HG03521 (cell line): Measurements from ENCODE around the gene SACS.
"Not testable (repeated sequence)": the region's sequence is repeated elsewhere in the genome, so short reads cannot be mapped to it uniquely, and the experiment has no call there.

Source experiments
- ATAC-seq: cut with Tn5 transposase; IDR thresholded peaks from one replicate; pipeline ENCODE4 v1.9.1; 2021; ENCODE audit warnings: mild to moderate bottlenecking, moderate library complexity; ENCODE audit not compliant: unreplicated experiment

Gene SACS

GRCh38 chr13:23456437-23457210 lies 23.1 kb upstream of the SACS start:
- no peak for ATAC-seq

- no peak for ATAC-seq
These were observed 22.1 kb upstream of the SACS start for GRCh38 chr13:23455401-23456185.

GRCh38 chr13:23453132-23453531 lies 19.6 kb upstream of the SACS start:
- no peak for ATAC-seq

GRCh38 chr13:23450340-23451046 lies 17.0 kb upstream of the SACS start:
- no peak for ATAC-seq

- ATAC-seq = no peak
These were observed 16.1 kb upstream of the SACS start for GRCh38 chr13:23449398-23450162.

GRCh38 chr13:23447927-23448326 lies 14.4 kb upstream of the SACS start:
- ATAC-seq = no peak

- no peak for ATAC-seq
These were observed 12.3 kb upstream of the SACS start for GRCh38 chr13:23445794-23446193.

- ATAC-seq = no peak
These were observed 10.4 kb upstream of the SACS start for GRCh38 chr13:23443878-23444277.

- ATAC-seq = no peak
These were observed 9.6 kb upstream of the SACS start for GRCh38 chr13:23443110-23443509.

- ATAC-seq = no peak
These were observed 7.5 kb upstream of the SACS start for GRCh38 chr13:23440821-23441618.

GRCh38 chr13:23440324-23440723 lies 6.8 kb upstream of the SACS start:
- not testable (repeated sequence) for ATAC-seq

GRCh38 chr13:23437916-23438315 lies 4.4 kb upstream of the SACS start:
- ATAC-seq = no peak

- ATAC-seq = no peak
These were observed 3.2 kb upstream of the SACS start for GRCh38 chr13:23436680-23437079.

- no peak for ATAC-seq
These were observed 989 bp upstream of the SACS start for GRCh38 chr13:23434491-23434890.

GRCh38 chr13:23432626-23433025 lies 876 bp downstream of the SACS start:
- no peak for ATAC-seq

- no peak for ATAC-seq
These were observed 2.8 kb downstream of the SACS start for GRCh38 chr13:23430664-23431063.

- ATAC-seq = no peak
These were observed 5.5 kb downstream of the SACS start for GRCh38 chr13:23427881-23428528.

- no peak for ATAC-seq
These were observed 6.1 kb downstream of the SACS start for GRCh38 chr13:23427342-23427843.

GRCh38 chr13:23421596-23421995 lies 11.9 kb downstream of the SACS start:
- ATAC-seq = no peak
